Glutamatergic neuron (in vitro differentiated cells): Measurements from ENCODE around the gene CIT. TPM values are rescaled to one million over a fixed set of nuclear protein-coding genes. Genes with fewer than 3 reads are reported as not detected.

ENCODE experiments used
- microRNA-seq: library from miRNA; unstranded; fragments of <30 nt; microRNA quantifications from one replicate; pipeline ENCODE4, GENCODE V29; 2020; ENCODE audit not compliant: unreplicated experiment
- total RNA-seq: library from RNA; stranded (reverse); fragmentation: NEBNext Ultra II Directional; extraction: Animal tissue kit (Norgen Biotek cat#: 25700); gene quantifications from one replicate; pipeline ENCODE4 v1.2.1, GENCODE V29; 2021; ENCODE audit not compliant: unreplicated experiment

The CIT gene
- total RNA-seq, 1 donor from 2014 or later, result 20.8 TPM

Small RNA genes lying within 50 kb of the gene (microRNA-seq; reads per million reads assigned to microRNA genes)
- gene MIR1178, result not detected

Other genes with a start within 250 kb of the CIT start
- 37.5 TPM for gene PRKAB1, start 209.2 kb downstream of the CIT start, total RNA-seq
- gene BICDL1, start 111.9 kb upstream of the CIT start, total RNA-seq, result 56.4 TPM
- 57.2 TPM for gene RAB35, start 239.4 kb upstream of the CIT start, total RNA-seq